ENCODE measurements around the gene IWS1. TPM values are rescaled to one million over a fixed set of nuclear protein-coding genes. Genes with fewer than 3 reads are reported as not detected.

The IWS1 gene
- polyA plus RNA-seq, 1 experiment: 55.0 TPM

DNA sequence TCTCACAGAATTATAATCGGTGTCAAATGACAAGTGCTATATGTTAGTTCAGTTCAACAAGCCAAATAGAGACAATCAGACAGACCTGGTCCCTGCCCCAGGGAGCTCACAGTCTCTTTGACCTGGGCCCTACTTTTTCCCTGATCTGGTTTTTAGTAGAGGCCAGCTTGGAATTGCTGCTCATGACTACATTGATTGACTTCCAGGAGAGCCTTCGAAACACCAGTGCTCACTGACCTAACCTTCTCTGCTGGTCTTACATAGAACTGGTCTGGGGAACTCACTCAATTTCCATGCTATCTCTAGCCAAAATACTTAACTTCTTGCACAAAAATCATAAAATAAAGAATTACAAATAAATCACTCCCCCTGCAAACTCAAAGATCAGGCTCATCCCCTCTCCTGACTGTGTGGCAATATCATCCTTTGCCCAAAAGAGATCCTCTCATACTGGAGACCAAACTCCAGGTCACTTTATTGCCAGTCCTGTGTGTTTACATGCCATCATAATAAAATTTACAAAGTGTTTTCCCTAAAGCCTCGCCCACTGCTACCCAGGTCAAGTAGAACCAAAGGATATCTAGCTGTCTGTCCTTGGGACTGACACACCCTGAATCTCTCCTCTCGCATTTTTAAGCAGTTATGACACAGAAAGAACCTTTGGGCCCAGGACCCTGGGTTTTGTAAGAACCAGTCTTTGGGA is 54.9 kb downstream of the IWS1 start:
- H3K9me3 ChIP-seq (ENCODE audit: control insufficient read depth, insufficient read depth, low read length): 0 out of 2 replicates have a peak, but pooled peaks cover under 1% of the 10 kb centered on the region
- no peaks in the 10 kb centered on the region for H3K27me3 ChIP-seq (ENCODE audit: control insufficient read depth, insufficient read depth, low read length)
- CTCF ChIA-PET: interaction anchor here (1.3 to 1.5 kb wide), 2 partner anchors 8 to 146 kb away, joined by 4 to 6 read pairs; no protein-coding TSS in a partner anchor
- TF ChIP-seq, protein P1, sequence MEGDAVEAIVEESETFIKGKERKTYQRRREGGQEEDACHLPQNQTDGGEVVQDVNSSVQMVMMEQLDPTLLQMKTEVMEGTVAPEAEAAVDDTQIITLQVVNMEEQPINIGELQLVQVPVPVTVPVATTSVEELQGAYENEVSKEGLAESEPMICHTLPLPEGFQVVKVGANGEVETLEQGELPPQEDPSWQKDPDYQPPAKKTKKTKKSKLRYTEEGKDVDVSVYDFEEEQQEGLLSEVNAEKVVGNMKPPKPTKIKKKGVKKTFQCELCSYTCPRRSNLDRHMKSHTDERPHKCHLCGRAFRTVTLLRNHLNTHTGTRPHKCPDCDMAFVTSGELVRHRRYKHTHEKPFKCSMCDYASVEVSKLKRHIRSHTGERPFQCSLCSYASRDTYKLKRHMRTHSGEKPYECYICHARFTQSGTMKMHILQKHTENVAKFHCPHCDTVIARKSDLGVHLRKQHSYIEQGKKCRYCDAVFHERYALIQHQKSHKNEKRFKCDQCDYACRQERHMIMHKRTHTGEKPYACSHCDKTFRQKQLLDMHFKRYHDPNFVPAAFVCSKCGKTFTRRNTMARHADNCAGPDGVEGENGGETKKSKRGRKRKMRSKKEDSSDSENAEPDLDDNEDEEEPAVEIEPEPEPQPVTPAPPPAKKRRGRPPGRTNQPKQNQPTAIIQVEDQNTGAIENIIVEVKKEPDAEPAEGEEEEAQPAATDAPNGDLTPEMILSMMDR (IDR thresholded peaks at IDR 0.05; ENCODE audit: low read depth, low read length): no peak
- no peak for DNase-seq (ENCODE audit: low read depth, low spot score)
- no peak overlapping the region for H3K27ac ChIP-seq (ENCODE audit: low read depth, low read length)
- POLR2A ChIA-PET: interaction anchor here (0.6 kb wide), 1 partner anchor 32 kb away, joined by 4 read pairs; no protein-coding TSS in a partner anchor
- no peak overlapping the region for H3K4me3 ChIP-seq (ENCODE audit: low read depth, low read length)

DNA sequence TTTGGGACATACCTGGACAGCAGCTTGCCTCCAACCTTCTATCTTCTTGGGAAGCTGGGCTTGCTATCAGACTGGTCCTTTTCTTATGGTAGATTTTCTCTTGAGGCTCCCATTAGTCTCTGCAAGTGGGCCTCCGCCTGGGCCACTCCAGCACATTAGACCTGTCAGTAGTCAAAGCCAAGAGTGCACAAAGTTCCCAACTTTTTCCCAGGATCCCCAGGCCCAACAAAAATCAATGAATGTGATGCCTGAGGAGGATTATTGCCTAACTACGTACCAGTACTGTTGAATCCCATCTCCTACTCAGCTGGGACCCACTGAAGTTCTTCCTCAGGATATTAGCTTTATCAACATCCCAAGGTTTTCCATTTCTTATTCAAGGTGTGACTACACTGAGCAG is 56.3 kb downstream of the IWS1 start:
- ChIA-PET POLR2A (no interaction called here), CTCF (interaction anchor here (0.9 to 1.5 kb wide), 2 partner anchors 9 to 10 kb away, joined by 3 to 6 read pairs; no protein-coding TSS in a partner anchor)
- TF ChIP-seq, protein P1 (IDR thresholded peaks at IDR 0.05; ENCODE audit: low read depth, low read length): no peak
- Histone ChIP-seq H3K9me3 (ENCODE audit: control insufficient read depth, insufficient read depth, low read length) (no peaks in the 10 kb centered on the region), H3K4me3 (ENCODE audit: low read depth, low read length) (no peak overlapping the region), H3K27me3 (ENCODE audit: control insufficient read depth, insufficient read depth, low read length) (no peaks in the 10 kb centered on the region), H3K27ac (ENCODE audit: low read depth, low read length) (no peak overlapping the region)
- DNase-seq (ENCODE audit: low read depth, low spot score): no peak

DNA sequence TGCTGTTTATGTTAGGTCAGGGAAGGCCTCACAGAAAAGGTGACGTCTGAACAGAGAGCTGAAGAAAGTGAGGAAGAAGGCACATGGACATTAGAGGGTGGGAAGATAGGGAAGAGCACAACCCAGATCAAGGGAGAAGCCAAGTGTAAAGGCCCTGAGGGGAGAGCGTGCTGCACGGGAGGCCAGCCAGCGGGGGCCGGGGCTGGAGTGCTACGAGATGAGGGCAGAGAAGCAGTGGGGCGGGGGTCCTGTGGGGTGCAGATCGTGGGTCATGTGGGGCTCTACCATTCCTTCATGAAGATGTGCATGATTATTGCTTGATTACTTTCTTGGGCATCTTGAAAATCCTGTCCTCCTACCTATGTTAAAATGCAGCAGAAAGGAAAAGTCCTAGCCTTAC is 57.2 kb downstream of the IWS1 start:
- H3K4me3 ChIP-seq (ENCODE audit: low read depth, low read length): no peak overlapping the region
- POLR2A ChIA-PET: no interaction called here
- H3K9me3 ChIP-seq (ENCODE audit: control insufficient read depth, insufficient read depth, low read length): no peaks in the 10 kb centered on the region
- DNase-seq (ENCODE audit: low read depth, low spot score): no peak
- no peaks in the 10 kb centered on the region for H3K27me3 ChIP-seq (ENCODE audit: control insufficient read depth, insufficient read depth, low read length)
- CTCF ChIA-PET: interaction anchor here (0.9 kb wide), 1 partner anchor 10 kb away, joined by 3 read pairs; no protein-coding TSS in a partner anchor
- TF ChIP-seq, protein P1 (IDR thresholded peaks at IDR 0.05; ENCODE audit: low read depth, low read length): no peak
- H3K27ac ChIP-seq (ENCODE audit: low read depth, low read length): no peak overlapping the region

DNA sequence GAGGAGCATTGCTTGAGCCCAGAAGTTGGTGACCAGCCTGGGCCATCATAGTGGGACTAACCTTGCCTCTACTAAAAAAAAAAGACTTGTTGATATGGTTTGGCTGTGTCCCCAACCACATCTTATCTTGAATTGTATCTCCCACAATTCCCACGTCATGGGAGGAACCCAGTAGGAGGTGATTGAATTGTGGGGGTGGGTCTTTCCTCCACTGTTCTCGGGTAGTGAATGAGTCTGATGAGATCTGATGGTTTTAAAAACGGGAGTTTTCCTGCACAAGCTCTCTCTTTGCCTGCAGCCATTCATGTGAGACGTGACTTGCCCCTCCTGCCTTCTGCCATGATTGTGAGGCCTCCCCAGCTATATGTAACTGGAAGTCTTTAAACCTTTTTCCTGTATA is 61.0 kb downstream of the IWS1 start:
- CTCF ChIA-PET: interaction anchor here (1.8 to 2.0 kb wide), 2 partner anchors 14 to 141 kb away, joined by 5 to 6 read pairs; no protein-coding TSS in a partner anchor
- no peak overlapping the region for H3K27ac ChIP-seq (ENCODE audit: low read depth, low read length)
- no peak overlapping the region for H3K4me3 ChIP-seq (ENCODE audit: low read depth, low read length)
- TF ChIP-seq, protein P1 (IDR thresholded peaks at IDR 0.05; ENCODE audit: low read depth, low read length): no peak
- POLR2A ChIA-PET: no interaction called here
- no peaks in the 10 kb centered on the region for H3K27me3 ChIP-seq (ENCODE audit: control insufficient read depth, insufficient read depth, low read length)
- H3K9me3 ChIP-seq (ENCODE audit: control insufficient read depth, insufficient read depth, low read length): no peaks in the 10 kb centered on the region; the same call in 1 of the 2 replicates
- DNase-seq (ENCODE audit: low read depth, low spot score): no peak
